Left renal cortex interstitium (tissue), 4 donors: ENCODE results near the gene TMC1. TPM values are rescaled to one million over a fixed set of nuclear protein-coding genes. Genes with fewer than 3 reads are reported as not detected.
A peak's percentile ranks its signal among the peaks of the same experiment; 100 is the strongest.
"Not testable (repeated sequence)": the region's sequence is repeated elsewhere in the genome, so short reads cannot be mapped to it uniquely, and the experiment has no call there.

Experiments
- DNase-seq, 4 donors: peaks; one replicate each; pipeline ENCODE4 v3.0.0-alpha.2; 2013; ENCODE audit warnings: low read depth in 4 of 4, low spot score in 2 of 4, missing footprints in 1 of 4
- polyA plus RNA-seq, 4 donors: library from polyadenylated mRNA; unstranded; fragments of 120-200 nt; gene quantifications; one replicate each; pipeline ENCODE4 v1.2.1, GENCODE V29; 2013; ENCODE audit not compliant: insufficient read length in 4 of 4

Gene TMC1
- polyA plus RNA-seq, 4 donors: 0.86 to 1.2 (median 0.97) TPM

DNA sequence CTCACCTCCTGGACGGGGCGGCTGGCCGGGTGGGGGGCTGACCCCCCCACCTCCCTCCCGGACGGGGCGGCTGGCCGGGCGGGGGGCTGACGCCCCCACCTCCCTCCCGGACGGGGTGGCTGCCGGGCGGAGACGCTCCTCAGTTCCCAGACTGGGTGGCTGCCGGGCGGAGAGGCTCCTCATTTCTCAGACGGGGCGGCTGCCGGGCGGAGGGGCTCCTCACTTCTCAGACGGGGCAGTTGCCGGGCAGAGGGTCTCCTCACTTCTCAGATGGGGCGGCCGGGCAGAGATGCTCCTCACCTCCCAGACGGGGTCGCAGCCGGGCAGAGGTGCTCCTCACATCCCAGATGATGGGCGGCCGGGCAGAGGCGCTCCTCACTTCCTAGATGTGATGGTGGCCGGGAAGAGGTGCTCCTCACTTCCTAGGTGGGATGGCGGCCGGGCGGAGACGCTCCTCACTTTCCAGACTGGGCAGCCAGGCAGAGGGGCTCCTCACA lies 285.0 kb downstream of the TMC1 start:
- DNase-seq: not testable (repeated sequence)

DNA sequence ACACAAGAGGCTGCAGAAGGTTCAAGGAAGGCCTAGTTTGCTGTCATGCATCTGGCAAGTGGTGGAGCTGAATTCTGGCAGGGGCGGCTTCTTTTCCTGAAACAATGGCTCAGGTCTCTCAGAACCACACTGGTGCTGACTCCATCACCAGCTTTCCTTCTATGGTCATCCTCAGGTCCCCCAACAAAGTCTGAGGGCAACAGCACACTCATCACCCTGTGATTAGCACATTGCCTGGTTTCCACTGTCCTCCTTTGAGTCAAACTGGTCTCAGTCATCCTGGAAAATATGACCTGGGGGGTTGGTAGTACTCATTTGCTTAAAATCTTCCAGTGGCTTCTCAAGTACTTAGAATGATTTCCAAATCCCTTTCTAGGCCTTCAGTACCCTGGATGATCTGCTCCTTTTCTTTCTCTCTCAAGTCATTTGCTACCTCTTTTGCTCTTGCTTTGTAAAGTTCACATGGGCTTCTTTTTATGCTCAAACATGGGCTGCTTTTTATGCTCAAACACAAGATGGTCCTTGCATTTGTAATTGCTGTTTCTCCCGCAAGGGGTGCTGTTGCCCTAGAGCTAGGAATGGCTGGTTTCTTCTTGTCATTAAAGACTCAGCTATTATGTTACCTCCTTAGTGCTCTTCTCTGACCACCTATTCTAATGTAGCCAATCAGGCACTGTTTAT lies 286.5 kb downstream of the TMC1 start:
- no peak for DNase-seq

DNA sequence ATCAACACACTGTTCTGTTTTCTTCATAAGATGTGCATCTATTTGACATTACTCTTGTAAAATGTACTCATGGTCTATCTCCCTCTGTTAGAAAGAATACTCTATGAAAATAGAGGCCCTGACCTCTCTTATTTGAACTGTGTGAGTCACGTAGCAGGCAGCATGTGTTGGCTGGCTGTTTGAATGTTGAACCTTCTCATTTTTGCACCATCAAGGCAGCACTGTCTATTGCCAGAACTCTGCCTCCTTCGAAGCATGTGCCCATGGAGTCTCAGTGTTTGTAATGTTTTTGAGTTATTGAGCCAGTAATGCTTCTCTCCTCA lies 287.0 kb downstream of the TMC1 start:
- DNase-seq: no peak

DNA sequence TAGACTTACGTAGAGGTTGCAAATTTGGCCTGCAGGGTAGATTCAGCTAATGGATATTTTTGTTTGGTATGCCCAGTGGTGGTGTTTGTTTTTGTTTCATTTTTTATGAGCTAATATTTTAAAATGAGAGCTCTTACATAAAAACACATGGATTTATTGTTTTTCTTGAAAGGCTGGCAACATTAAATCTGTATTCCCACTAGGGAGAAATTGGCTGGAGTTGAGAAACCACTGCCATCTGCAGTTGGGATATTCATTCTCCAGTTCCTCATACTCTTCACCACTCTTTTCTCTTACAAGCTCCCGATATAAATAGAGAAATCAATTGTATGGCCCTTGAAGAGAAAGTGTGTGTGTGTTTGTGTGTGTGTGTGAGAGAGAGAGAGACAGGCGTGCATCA lies 288.2 kb downstream of the TMC1 start:
- no peak for DNase-seq

DNA sequence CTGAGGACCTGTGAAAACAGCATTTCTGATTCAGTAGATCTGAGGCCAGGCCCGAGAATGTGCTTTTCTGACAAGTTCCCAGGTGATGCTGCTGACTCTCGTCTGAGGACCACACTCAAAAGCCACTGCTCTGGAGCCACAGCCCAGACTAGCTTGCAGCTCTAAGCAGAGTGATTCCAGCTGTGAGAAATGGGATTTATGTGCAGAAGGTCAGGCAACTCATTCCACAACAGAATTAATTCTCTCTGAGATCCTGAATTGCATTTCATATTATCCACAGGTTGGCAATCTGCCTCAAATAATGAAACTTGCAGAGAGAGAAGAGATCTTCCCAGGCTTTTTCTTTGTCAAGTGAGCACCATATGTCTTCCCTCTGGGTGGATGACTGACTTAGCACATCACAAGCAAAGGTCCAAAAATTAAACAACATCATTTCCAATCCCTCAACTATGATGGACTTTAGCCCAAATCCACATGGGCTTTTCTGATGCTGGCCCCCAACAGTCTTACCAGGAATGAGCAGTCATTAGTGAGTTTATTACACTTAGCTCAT lies 291.2 kb downstream of the TMC1 start:
- DNase-seq: peak in 2 of 4 donors; percentile 26 to 48

DNA sequence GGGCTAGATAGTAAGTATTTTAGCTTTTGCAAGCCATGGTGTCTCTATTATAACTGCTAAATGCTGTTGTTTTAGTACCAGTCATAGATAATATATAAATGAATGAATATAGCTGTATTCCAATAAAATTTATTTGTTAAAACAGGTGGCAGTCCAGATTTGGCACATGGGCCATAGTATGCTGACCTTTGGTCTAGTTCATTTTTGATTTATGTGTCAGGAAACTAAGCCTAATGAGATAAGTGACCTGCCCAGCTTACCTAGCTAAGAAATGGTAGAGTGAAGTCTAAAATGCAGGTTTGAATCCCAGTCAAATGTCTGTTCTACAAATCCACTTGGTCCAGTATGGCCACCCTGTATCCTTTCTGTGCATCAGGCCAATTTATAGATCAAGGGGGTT lies 292.1 kb downstream of the TMC1 start:
- no peak for DNase-seq

DNA sequence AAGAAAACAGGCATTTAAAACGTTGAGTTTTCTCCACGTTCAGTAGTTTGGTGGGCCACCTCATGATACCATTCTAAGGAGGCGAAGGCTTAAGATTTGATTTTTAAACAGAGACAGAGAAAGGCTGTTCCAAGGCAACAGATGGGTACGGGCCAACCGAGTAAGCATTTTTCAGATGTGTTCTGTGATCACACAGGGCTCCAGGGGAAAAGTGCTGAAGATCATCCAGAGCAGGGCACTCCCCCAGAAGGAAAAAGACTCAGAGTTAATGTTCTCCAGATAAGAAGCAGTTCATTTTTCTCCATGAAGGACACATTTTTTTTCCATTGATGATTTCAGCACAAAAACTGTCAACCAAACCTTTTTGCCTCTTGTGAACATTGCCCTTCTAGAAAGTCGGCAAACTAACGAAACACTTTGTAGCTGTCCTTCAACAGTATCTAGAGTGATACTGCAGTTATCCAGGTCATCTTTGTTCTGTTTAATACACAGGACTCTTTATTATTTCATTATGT lies 292.7 kb downstream of the TMC1 start:
- DNase-seq: no peak

DNA sequence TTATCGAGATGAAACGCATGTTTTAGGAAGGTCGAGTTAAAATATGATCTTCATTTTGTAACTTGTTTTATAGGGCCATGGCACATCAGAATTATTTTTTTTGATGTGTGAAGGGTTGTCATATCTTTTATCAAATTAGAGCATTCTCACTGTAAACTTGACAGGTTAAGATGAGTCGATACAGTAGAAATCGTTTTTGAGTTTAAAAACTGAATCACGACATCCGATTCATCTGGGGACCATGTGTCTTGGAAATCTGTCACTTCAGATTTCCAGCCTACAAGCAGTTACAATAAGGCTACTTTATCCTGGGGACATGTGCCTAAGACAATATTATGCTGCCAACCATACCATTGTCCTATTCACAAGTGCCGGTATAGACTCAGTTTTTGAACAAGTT lies 295.3 kb downstream of the TMC1 start:
- DNase-seq: no peak

DNA sequence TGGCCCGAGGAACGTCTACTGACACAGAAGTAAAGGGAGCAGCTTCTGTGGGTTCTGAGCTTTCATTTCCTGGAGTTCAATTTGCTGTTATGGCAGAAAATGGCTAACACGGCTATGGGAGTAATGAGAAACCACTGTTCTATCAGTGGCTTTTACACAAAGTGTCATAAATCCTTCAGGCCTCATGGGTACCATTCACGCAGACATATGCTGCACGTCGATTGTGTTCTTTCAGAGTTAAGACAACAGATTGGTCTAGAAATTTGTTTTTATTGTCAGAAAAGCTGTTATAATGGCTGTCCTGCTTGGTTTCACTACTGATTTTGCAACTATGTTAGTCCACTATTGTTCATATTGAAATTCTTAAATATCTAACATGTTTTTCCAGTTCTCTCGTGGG lies 296.0 kb downstream of the TMC1 start:
- DNase-seq: no peak

DNA sequence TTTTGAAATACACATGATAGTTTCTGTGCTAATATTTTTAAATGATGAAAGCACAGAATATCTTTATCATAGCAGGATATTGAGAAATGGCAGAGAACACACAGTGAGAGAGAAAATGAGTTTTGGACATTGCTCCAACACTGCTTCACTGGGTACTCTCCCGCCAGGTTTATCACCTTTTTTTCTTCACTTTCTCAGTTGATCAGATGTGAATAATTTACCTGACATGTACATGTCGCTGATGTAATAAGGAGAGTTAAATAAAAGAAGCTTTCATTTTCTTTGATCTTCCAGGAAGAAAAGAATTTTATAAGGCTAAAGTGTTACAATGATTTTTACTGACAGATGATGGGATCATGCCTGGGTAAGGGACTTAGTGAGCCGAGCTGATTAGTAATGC lies 297.0 kb downstream of the TMC1 start:
- DNase-seq: no peak

DNA sequence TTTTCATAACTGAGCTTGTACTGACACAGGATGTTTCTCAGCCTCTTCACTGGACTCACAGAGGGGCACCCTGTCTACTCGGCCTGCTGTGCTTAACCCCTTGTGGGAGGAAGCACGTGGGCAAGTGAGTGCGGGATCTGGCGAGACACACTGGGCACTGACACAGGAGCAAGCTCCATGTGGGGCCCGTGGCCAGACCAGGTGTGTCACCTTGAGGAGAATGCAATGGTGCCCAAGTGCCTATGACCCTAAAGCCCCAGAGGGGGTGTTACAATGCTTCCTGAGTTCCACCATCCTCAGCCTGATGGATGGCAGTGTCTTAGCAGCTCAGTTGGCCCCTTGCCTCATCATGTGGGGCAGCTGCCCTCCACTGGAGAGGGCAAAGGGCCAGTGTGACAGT lies 302.6 kb downstream of the TMC1 start:
- no peak for DNase-seq

DNA sequence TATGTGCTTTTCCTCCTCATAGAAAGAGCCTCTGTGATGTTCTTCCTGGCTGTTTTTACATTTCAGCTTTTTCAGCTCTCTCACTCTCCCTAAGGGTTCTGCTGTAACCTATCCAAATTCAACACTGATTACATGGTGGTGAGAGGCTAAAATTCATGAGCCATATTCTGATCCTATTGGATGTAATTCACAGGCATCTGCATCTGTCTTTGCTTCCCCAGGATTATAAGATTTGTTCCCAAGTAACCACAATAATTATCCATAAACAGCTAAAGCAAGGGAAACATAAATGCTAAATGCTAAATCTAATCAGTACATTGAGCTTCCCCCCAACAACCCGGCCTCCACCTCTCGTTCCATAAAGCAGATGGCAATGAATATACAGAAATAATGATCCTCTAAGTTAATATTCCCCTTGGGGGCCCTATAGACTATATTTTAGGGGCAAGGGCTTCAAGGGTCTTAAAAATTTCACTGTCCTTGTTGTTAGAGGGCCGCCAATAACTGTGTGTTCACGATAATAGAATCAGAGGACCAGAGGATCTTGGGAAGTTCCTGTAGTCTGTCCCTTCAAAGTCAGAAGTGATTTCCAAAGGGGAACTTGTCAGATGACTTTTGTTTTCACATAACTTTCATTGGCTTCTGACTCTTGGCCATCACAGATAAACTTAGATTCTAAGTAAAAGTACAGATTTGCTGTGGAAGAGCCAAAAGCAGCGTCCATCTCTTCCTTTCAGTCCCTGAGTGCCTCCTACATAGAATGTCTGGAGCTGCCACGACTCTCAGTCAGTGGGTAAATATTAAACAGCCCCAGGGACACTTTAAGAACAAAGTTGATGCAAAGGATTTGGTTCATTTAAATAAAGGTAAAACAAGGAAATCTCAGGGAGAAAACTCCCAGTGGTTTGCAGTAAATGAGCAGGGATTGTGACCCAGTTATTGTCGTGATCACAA lies 305.9 kb downstream of the TMC1 start:
- DNase-seq: no peak

DNA sequence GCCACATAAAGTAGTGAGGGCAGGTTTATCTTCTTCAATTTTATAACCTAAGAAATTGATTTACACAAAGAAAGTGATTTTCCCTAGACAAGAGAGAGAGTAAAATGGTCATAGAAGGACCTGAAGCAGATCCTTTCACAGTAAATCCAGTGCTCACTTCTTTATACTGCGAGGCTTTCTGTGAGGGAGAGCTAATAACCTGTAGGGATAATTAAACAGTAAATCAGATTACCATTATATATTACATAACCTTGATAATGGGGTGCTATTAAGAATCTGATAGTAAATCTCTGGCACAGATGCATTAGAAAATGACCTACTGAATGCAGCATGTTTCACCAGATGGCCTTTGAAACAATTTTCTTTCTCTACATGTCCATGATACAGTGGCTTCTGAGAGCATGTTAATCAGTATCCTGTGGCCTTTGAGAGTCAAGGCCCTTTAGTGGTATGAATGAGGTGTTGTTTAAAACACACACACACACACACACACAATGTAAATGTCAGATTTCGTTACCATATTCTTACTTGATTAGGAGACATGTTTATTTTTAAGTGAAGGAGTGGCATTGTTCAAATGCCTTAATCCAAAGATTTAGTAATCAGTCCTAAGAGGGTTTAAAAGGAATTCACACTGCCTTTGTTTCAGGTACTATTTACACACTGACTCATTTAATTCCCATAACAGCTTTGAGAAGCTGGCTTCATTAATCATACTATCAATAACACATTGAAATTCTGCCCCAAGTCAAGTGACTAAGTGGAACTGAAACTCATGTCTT lies 306.7 kb downstream of the TMC1 start:
- DNase-seq: no peak

DNA sequence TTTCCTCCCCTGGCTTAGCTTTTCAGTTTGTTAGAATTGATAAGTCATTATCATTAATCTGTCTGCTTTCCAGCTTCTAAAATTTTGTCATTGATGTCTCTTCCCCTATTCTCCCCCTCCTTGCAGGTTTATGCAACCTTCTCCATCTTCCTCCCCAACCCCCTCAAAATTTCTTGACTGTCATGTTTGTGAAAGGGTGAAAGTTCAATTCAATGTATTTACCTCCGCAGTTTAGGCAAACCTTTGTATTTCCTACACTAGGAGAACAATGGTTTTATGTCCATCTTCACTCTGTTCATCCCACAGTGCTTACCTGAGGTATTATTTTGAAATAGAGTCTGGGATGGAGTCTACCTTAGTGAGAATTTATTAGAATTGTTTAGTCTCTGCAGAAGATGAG lies 313.6 kb downstream of the TMC1 start:
- no peak for DNase-seq

DNA sequence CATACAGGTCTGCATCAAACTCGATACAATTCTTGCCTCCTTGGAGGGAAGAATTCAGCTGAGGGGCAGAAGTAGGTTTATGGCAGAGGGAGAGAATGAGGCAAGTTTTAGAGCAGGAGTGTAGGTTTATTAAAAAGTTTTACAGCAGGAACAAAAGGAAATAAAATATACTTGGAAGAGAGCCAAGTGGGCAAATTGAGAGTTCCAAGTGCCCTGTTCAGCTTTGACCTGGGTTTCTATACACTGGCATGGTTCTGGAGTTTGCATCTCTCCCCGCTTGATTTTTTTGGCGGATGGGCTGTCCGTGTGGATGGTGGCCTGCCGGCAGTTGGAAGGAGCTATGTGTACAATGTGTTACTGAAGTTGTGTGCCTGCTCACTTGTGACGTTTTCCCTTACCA lies 315.4 kb downstream of the TMC1 start:
- no peak for DNase-seq

DNA sequence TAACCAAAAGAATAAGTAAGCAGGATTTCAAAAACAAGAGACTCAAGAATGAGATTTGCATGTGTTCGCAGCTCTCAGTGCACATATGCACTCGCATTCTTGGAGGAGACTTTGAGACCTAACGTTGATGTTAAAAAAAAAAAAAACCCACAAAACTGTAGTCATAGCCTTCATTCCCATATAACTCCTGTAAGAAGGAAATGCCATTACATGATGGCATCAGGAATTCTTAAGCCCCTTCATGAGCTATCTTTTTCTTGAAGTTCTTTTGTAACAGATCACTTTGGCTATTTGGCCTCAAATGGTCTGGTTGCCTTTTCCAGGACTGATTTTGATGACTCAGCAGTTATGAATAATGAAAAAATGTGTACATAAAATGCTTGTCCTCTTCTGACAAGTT lies 317.7 kb downstream of the TMC1 start:
- no peak for DNase-seq

DNA sequence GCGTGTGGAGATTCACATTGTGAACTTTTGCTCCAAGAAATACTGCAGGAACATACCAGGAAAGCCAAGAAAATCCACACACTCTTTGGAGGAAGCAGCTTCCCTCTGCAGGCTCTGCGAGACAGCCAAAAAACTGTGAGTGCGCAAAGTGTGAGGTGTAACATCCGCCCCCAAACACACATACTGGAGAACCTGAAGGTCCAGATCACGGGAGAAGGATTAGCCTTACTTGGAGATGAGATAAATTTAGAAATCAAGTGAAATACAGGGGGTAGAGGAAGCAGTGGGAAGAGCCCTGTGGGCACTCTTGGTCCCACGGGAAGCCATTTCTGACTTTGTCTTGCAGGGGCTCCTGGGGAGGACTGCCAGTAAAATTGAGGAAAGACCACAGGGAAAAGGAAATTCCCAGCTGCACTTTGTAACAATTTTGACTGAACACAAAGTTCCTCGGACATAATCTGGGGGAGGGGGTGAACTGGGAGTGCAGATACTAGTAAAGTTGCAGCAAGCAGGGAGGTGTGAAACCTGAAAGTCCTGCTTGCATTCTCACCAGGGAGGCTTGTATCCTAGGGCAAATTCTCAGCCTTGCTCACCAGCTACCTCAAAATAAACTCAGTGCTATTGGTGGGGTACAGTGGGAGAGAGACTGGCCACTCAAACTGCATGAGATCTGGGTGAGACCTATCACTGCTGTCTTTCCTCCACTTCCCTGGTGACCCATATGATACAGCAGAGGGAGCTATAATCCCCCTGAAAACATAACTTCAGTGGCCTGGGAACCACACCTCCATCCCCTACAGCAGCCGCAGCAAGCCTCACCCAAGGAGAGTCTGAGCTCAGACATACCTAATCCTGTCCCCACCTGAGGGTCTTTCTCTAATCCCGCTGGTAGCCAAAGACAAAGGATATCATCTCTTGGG lies 322.4 kb downstream of the TMC1 start:
- no peak for DNase-seq

DNA sequence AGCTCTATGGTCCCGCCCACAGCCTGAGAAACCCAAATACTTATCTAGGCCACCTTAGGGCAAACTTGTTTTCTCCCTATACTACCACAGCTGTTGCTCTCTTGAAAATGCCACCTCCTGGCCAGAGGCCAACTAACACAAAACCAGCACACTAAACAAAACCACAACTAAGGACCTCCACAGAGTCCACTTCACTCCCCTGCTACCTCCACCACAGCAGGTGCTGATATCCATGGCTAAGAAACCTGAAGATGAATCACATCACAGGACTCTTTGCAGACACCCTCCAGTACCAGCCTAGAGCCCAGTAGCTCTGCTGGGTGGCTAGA lies 323.0 kb downstream of the TMC1 start:
- DNase-seq: no peak

DNA sequence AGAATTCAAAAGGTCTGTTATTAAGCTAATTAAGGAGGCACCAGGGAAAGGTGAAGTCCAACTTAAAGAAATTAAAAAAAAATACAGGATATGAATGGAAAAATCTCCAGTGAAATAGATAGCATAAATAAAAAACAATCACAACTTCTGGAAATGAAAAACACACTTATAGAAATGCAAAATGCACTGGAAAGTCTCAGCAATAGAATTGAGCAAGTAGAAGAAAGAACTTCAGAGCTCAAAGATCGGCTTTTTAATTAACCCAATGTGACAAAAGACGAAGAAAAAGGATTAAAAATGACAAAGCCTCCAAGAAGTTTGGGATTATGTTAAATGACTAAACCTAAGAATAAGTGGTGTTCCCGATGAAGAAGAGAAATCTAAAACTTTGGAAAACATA lies 323.6 kb downstream of the TMC1 start:
- not testable (repeated sequence) for DNase-seq

DNA sequence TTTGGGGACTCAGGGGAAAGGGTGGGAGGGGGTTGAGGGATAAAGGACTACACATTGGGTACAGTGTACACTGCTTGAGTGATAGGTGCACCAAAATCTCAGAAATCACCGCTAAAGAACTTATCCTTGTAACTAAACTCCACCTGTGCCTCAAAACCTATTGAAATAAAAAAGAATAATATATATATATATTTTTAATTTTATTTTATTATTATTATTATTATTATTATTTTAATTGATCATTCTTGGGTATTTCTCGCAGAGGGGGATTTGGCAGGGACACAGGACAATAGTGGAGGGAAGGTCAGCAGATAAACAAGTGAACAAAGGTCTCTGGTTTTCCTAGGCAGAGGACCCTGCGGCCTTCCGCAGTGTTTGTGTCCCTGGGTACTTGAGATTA lies 328.8 kb downstream of the TMC1 start:
- DNase-seq: not testable (repeated sequence)
